ENCODE measurements around the gene ATP11A. TPM values are rescaled to one million over a fixed set of nuclear protein-coding genes. Genes with fewer than 3 reads are reported as not detected.

ATP11A gene
- total and polyA plus RNA-seq, 10 of the 15 experiments (the other 5 are each of a cell fraction or from before 2014, with no cell fraction given), result 1.4 to 69.6 (median 14.4) TPM

DNA sequence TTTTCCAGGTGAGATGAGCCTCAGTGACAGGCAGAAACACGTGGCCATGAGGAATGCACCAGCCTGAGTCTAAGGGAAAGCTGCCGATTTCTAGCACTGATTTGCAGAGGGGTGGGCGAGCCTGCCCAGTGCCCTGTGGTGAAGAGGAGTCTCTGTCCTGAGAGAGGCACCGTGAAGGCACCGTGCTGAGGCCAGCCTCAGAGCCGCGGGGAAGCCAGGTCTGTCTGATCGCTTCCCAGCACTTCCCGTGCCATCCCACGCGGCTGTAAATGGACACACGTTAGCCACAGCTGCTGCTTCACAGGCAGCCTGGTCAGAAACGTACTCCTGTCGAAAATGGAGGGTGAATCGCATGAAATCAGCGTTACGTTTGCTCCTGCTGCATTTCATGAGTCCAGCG lies 79.8 kb downstream of the ATP11A start:
- H3K9ac ChIP-seq (ENCODE audit: control insufficient read depth, insufficient read depth, low read length), result no peak overlapping the region
- FAIRE-seq, result no peak
- no peak for ATAC-seq
- TF ChIP-seq MYB (IDR thresholded peaks at IDR 0.05; ENCODE audit: borderline replicate concordance, low read depth, low read length) (no peak), SUZ12 (IDR thresholded peaks at IDR 0.05; ENCODE audit: unreplicated experiment) (no peak), KDM1A (IDR thresholded peaks at IDR 0.05; ENCODE audit: borderline replicate concordance) (no peak)
- TF ChIP-seq, protein P1, sequence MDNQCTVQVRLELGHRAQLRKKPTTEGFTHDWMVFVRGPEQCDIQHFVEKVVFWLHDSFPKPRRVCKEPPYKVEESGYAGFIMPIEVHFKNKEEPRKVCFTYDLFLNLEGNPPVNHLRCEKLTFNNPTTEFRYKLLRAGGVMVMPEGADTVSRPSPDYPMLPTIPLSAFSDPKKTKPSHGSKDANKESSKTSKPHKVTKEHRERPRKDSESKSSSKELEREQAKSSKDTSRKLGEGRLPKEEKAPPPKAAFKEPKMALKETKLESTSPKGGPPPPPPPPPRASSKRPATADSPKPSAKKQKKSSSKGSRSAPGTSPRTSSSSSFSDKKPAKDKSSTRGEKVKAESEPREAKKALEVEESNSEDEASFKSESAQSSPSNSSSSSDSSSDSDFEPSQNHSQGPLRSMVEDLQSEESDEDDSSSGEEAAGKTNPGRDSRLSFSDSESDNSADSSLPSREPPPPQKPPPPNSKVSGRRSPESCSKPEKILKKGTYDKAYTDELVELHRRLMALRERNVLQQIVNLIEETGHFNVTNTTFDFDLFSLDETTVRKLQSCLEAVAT (IDR thresholded peaks at IDR 0.05), result peak; percentile 86
- in situ Hi-C loops (cut with MboI), result no loop called here
- no peaks in the 10 kb centered on the region for H4K20me1 ChIP-seq (ENCODE audit: control insufficient read depth, insufficient read depth)
- no peak for DNase-seq (ENCODE audit: low read depth, low spot score)
- no TSS peak for BruUV-seq (replicated peaks)
- WGBS (ENCODE audit: insufficient coverage, insufficient replicate concordance, low lambda C conversion rate, missing lambda C conversion rate), result 90% methylated on average over 18 of the region's 18 CpGs
- ChIA-PET RAD21 (ENCODE audit: unreplicated experiment) (interaction anchor here (1.2 to 1.4 kb wide), 2 partner anchors 31 to 58 kb away, joined by 3 to 5 read pairs; no protein-coding TSS in a partner anchor), SMC1A (ENCODE audit: uncharacterized antibody, unreplicated experiment) (interaction anchor here (0.7 to 1.4 kb wide), 5 partner anchors 10 to 131 kb away, joined by 3 to 4 read pairs (median 4); no protein-coding TSS in a partner anchor), POLR2A (no interaction called here), CTCF (interaction anchor here (1.1 kb wide), 1 partner anchor 29 kb away, joined by 3 read pairs; no protein-coding TSS in a partner anchor)
- peaks cover 19% of the 10 kb centered on the region for H3K4me1 ChIP-seq (ENCODE audit: control insufficient read depth, insufficient read depth, low read length)
- H3K36me3 ChIP-seq (ENCODE audit: control insufficient read depth in 2 of 2, insufficient read depth in 2 of 2, low read length in 1 of 2), result peaks cover 0 to 5% of the 10 kb centered on the region in 2 experiments; a peak in 2 of 4 replicates
- H3K4me2 ChIP-seq (ENCODE audit: control insufficient read depth, insufficient read depth), result no peak overlapping the region
- H3K4me3 ChIP-seq, result no peak overlapping the region
- no peak overlapping the region for H2AFZ ChIP-seq (ENCODE audit: control insufficient read depth, low read depth, low read length)
- H3K79me2 ChIP-seq (ENCODE audit: control insufficient read depth, insufficient read depth, low read length), result peaks cover 15% of the 10 kb centered on the region
- H3K27me3 ChIP-seq (replicated peaks in 1 of 2; ENCODE audit: control insufficient read depth in 2 of 2, insufficient read depth in 2 of 2, low read length in 1 of 2), result no peaks in the 10 kb centered on the region
- intact Hi-C loops (cut with micrococcal nuclease; ENCODE audit: unreplicated experiment), result loop anchor here (1.0 to 5.0 kb wide), 2 partner anchors 78 to 103 kb away; no protein-coding TSS in a partner anchor
- no peak overlapping the region for H3K27ac ChIP-seq (ENCODE audit: control insufficient read depth, insufficient read depth)
- H3K9me3 ChIP-seq (replicated peaks; ENCODE audit: control insufficient read depth, insufficient read depth, low read length), result no peaks in the 10 kb centered on the region

- Histone ChIP-seq H3K4me1 (ENCODE audit: control insufficient read depth, insufficient read depth, low read length) (peaks cover 19% of the 10 kb centered on the region), H3K79me2 (ENCODE audit: control insufficient read depth, insufficient read depth, low read length) (peaks cover 15% of the 10 kb centered on the region), H3K4me2 (ENCODE audit: control insufficient read depth, insufficient read depth) (no peak overlapping the region), H3K9ac (ENCODE audit: control insufficient read depth, insufficient read depth, low read length) (no peak overlapping the region), H3K4me3 (no peak overlapping the region), H3K27me3 (replicated peaks in 1 of 2; ENCODE audit: control insufficient read depth in 2 of 2, insufficient read depth in 2 of 2, low read length in 1 of 2) (no peaks in the 10 kb centered on the region), H4K20me1 (ENCODE audit: control insufficient read depth, insufficient read depth) (no peaks in the 10 kb centered on the region), H3K36me3 (ENCODE audit: control insufficient read depth in 2 of 2, insufficient read depth in 2 of 2, low read length in 1 of 2) (peaks cover 0 to 9% of the 10 kb centered on the region in 2 experiments; a peak in 2 of 4 replicates), H3K9me3 (replicated peaks; ENCODE audit: control insufficient read depth, insufficient read depth, low read length) (no peaks in the 10 kb centered on the region), H3K27ac (ENCODE audit: control insufficient read depth, insufficient read depth) (no peak overlapping the region), H2AFZ (ENCODE audit: control insufficient read depth, low read depth, low read length) (no peak overlapping the region)
- in situ Hi-C loops (cut with MboI) (no loop called here), intact Hi-C loops (cut with micrococcal nuclease; ENCODE audit: unreplicated experiment) (no loop called here)
- SMC1A ChIA-PET (ENCODE audit: uncharacterized antibody, unreplicated experiment), result interaction anchor here (0.7 kb wide), 1 partner anchor 64 kb away, joined by 3 read pairs; no protein-coding TSS in a partner anchor
- CTCF ChIA-PET, result interaction anchor here (1.1 kb wide), 1 partner anchor 28 kb away, joined by 3 read pairs; no protein-coding TSS in a partner anchor
- BruUV-seq (replicated peaks), result no TSS peak
- no peak for DNase-seq (ENCODE audit: low read depth, low spot score)
- TF ChIP-seq RAD21 (IDR thresholded peaks at IDR 0.05; ENCODE audit: insufficient read depth, low read depth, low read length), result no peak
- no peak for TF ChIP-seq SIX5 (IDR thresholded peaks at IDR 0.05; ENCODE audit: low read depth, low read length, severe bottlenecking)
- TF ChIP-seq, protein P2, sequence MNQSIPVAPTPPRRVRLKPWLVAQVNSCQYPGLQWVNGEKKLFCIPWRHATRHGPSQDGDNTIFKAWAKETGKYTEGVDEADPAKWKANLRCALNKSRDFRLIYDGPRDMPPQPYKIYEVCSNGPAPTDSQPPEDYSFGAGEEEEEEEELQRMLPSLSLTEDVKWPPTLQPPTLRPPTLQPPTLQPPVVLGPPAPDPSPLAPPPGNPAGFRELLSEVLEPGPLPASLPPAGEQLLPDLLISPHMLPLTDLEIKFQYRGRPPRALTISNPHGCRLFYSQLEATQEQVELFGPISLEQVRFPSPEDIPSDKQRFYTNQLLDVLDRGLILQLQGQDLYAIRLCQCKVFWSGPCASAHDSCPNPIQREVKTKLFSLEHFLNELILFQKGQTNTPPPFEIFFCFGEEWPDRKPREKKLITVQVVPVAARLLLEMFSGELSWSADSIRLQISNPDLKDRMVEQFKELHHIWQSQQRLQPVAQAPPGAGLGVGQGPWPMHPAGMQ (IDR thresholded peaks at IDR 0.05; ENCODE audit: borderline replicate concordance), result no peak
- no peak for TF ChIP-seq CREB1 (IDR thresholded peaks at IDR 0.05; ENCODE audit: low read depth)
- TF ChIP-seq GABPA (IDR thresholded peaks at IDR 0.05; ENCODE audit: low read depth), result no peak
- RAD21 ChIA-PET (ENCODE audit: unreplicated experiment), result no interaction called here
- no peak for FAIRE-seq
- 81% methylated on average over 26 of the region's 26 CpGs for WGBS (ENCODE audit: insufficient coverage, insufficient replicate concordance, low lambda C conversion rate, missing lambda C conversion rate)
- POLR2A ChIA-PET, result interaction anchor here (0.6 kb wide), 1 partner anchor 94 kb away, joined by 3 read pairs; no protein-coding TSS in a partner anchor
- no peak for ATAC-seq
These were observed 80.7 kb downstream of the ATP11A start for GRCh38 chr13:112770504-112770903.

Measured in GM12878 (cell line).